ENCODE results near the gene MICAL3.
"Not testable (repeated sequence)": the region's sequence is repeated elsewhere in the genome, so short reads cannot be mapped to it uniquely, and the experiment has no call there.

Gene MICAL3

GRCh38 chr22:18024276-18024939, at the start of gene MICAL3:
Gene MICAL3 (minus strand): TSS chr22:18024561. CDS start chr22:17906812, 117,749 bp downstream.
- peaks cover 49% of the 10 kb centered on the region for H3K27me3 Mint-ChIP-seq
- no peaks in the 10 kb centered on the region for H3K9me3 Mint-ChIP-seq
- H3K4me3 Mint-ChIP-seq = peak within 1 kb of the TSS; percentile 75
- peak; percentile 80 for DNase-seq
- H3K36me3 Mint-ChIP-seq (ENCODE audit: low read depth) = no peaks in the 10 kb centered on the region
- H3K27ac Mint-ChIP-seq = no peak within 1 kb of the TSS
- peaks cover 14% of the 10 kb centered on the region for H3K4me1 Mint-ChIP-seq (ENCODE audit: low read depth)

- not testable (repeated sequence) for DNase-seq, H3K9me3 Mint-ChIP-seq, H3K27me3 Mint-ChIP-seq, H3K4me3 Mint-ChIP-seq, H3K27ac Mint-ChIP-seq
- Mint-ChIP-seq H3K36me3 (ENCODE audit: low read depth) (peaks cover 14% of the 10 kb centered on the region), H3K4me1 (ENCODE audit: low read depth) (peaks cover 20% of the 10 kb centered on the region)
Observed at GRCh38 chr22:18073927-18074326, 49.6 kb upstream of the MICAL3 start.

- Mint-ChIP-seq H3K27ac (no peak overlapping the region), H3K27me3 (no peaks in the 10 kb centered on the region), H3K4me1 (ENCODE audit: low read depth) (peaks cover 16% of the 10 kb centered on the region), H3K36me3 (ENCODE audit: low read depth) (peaks cover 9% of the 10 kb centered on the region), H3K9me3 (no peaks in the 10 kb centered on the region), H3K4me3 (no peak overlapping the region)
- no peak for DNase-seq
Observed at GRCh38 chr22:18073467-18073866, 49.1 kb upstream of the MICAL3 start.

- Mint-ChIP-seq H3K4me1 (ENCODE audit: low read depth) (peaks cover 11% of the 10 kb centered on the region), H3K27ac (no peak overlapping the region), H3K27me3 (peaks cover 10% of the 10 kb centered on the region), H3K9me3 (no peaks in the 10 kb centered on the region), H3K36me3 (ENCODE audit: low read depth) (no peaks in the 10 kb centered on the region), H3K4me3 (no peak overlapping the region)
- DNase-seq = no peak
Observed at GRCh38 chr22:18071968-18072310, 47.6 kb upstream of the MICAL3 start.

DNA sequence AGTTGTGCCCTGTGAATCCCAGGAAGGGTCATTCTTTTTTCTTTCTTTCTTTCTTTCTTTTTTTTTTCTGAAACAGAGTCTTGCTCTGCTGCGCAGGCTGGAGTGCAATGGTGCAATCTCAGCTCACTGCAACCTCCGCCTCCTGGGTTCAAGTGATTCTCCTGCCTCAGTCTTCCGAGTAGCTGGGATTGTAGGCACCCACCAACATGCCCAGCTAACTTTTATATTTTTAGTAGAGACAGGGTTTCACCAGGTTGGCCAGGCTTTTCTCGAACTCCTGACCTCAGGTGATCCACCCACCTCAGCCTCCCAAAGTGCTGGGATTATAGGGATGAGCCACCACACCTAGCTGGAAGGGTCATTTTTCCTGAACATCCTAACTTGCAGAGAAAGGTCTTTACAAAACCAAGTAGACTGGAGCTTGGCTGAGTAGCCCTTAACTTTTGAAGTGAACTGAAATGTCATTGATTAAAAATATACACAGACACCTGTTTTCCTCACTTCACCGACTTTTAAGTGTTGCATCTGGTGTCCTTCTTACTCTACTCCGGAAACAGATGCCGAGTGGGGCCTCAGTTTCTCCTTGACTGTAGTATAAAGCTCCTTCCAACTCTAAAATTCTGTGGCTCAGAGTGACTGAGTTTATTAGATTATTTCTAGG, 47.1 kb upstream of the MICAL3 start:
- not testable (repeated sequence) for H3K9me3 Mint-ChIP-seq; H3K27ac Mint-ChIP-seq; H3K4me1 Mint-ChIP-seq (ENCODE audit: low read depth); H3K36me3 Mint-ChIP-seq (ENCODE audit: low read depth); H3K4me3 Mint-ChIP-seq; DNase-seq
- H3K27me3 Mint-ChIP-seq = peaks cover 15% of the 10 kb centered on the region

GRCh38 chr22:18070556-18071306, 46.4 kb upstream of the MICAL3 start:
- no peak overlapping the region for H3K4me3 Mint-ChIP-seq
- H3K9me3 Mint-ChIP-seq = no peaks in the 10 kb centered on the region
- peaks cover under 1% of the 10 kb centered on the region for H3K4me1 Mint-ChIP-seq (ENCODE audit: low read depth)
- peaks cover 22% of the 10 kb centered on the region for H3K27me3 Mint-ChIP-seq
- H3K36me3 Mint-ChIP-seq (ENCODE audit: low read depth) = no peaks in the 10 kb centered on the region
- no peak overlapping the region for H3K27ac Mint-ChIP-seq
- DNase-seq = no peak

DNA sequence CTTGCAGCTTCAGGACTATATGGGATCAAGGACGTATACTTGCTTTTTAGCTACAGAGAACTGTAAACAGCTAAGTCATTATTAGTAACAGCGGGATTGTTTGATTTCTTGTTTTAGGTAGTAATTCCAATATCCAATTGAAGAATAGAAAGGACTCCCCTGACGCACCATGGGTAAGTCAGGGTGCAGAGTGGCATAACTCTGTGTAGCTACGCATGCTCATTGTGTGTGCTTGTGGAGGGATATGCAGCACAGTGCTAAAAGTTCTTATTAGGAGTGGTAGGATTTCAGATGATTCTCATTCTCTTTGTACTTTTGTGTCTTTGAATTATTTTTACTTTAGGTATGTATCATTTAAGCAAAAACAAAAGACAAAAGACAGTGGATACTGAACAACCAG, 45.7 kb upstream of the MICAL3 start:
- no peak for DNase-seq
- Mint-ChIP-seq H3K27ac (no peak overlapping the region), H3K4me1 (ENCODE audit: low read depth) (no peaks in the 10 kb centered on the region), H3K4me3 (no peak overlapping the region), H3K36me3 (ENCODE audit: low read depth) (no peaks in the 10 kb centered on the region), H3K9me3 (no peaks in the 10 kb centered on the region), H3K27me3 (peaks cover 29% of the 10 kb centered on the region)

DNA sequence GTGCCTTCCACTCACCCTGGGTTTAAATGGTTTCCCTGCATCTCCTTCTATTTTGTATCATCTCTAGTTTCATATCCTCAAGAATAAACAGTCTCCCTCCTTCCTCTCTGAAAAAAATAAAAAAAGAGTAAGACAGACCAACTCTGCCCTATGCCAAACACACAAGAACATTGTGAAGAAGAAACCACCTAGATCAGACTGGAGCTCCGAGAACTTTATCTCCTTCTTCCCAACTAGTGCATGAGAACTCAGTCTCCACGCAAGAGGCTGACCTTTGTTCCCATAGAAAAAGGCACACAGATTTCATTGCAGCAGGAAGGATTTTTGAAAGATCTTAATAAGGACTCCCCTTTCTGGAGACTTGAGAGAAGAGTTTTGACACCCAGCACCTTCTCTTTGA, 44.7 kb upstream of the MICAL3 start:
- Mint-ChIP-seq H3K9me3 (no peaks in the 10 kb centered on the region), H3K27me3 (peaks cover 38% of the 10 kb centered on the region), H3K27ac (no peak overlapping the region), H3K4me1 (ENCODE audit: low read depth) (no peaks in the 10 kb centered on the region), H3K36me3 (ENCODE audit: low read depth) (no peaks in the 10 kb centered on the region), H3K4me3 (no peak overlapping the region)
- no peak for DNase-seq

DNA sequence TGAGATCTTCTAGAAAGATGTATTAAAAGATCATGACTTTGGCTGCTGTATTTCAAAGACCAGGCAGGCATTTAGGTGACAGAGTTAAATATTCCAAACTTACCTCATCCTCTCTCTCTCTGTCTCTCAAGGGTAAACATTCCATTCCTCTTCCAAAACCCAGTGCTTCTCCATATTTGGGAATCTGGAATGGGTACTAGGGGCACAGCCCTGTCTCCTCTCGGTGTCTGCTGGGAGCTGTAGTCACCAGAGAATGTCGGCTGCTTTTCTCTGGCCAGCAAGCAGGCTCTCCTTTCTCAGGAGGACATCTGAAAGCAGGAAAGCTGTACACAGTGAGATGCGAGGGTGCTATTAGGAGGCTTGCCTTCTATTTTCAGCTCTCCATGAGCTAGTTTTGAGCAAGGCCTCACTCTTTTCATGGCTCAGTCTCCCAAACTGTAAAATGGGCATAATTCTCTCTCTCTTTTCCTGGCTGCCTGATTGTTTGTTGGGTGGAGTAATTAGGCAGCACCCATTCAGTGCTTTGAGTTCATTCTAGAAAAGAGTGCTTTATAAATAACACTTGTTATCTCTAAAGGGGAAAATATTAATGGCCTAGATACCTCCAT, 44.1 kb upstream of the MICAL3 start:
- Mint-ChIP-seq H3K4me1 (ENCODE audit: low read depth) (no peaks in the 10 kb centered on the region), H3K36me3 (ENCODE audit: low read depth) (no peaks in the 10 kb centered on the region), H3K27me3 (peaks cover 41% of the 10 kb centered on the region), H3K27ac (no peak overlapping the region), H3K4me3 (no peak overlapping the region), H3K9me3 (no peaks in the 10 kb centered on the region)
- DNase-seq = no peak

GRCh38 chr22:18067548-18068341, 43.4 kb upstream of the MICAL3 start:
- H3K4me3 Mint-ChIP-seq = no peak overlapping the region
- no peaks in the 10 kb centered on the region for H3K4me1 Mint-ChIP-seq (ENCODE audit: low read depth)
- no peaks in the 10 kb centered on the region for H3K9me3 Mint-ChIP-seq
- no peaks in the 10 kb centered on the region for H3K36me3 Mint-ChIP-seq (ENCODE audit: low read depth)
- no peak overlapping the region for H3K27ac Mint-ChIP-seq
- peaks cover 41% of the 10 kb centered on the region for H3K27me3 Mint-ChIP-seq
- no peak for DNase-seq

GRCh38 chr22:18067121-18067520, 42.8 kb upstream of the MICAL3 start:
- Mint-ChIP-seq H3K27ac (no peak overlapping the region), H3K4me3 (no peak overlapping the region), H3K27me3 (peaks cover 43% of the 10 kb centered on the region), H3K36me3 (ENCODE audit: low read depth) (no peaks in the 10 kb centered on the region), H3K9me3 (no peaks in the 10 kb centered on the region), H3K4me1 (ENCODE audit: low read depth) (no peaks in the 10 kb centered on the region)
- DNase-seq = no peak

- H3K4me1 Mint-ChIP-seq (ENCODE audit: low read depth) = no peaks in the 10 kb centered on the region
Observed at GRCh38 chr22:18066181-18066859, 42.0 kb upstream of the MICAL3 start.

GRCh38 chr22:18065256-18065655, 40.9 kb upstream of the MICAL3 start:
- no peaks in the 10 kb centered on the region for H3K4me1 Mint-ChIP-seq (ENCODE audit: low read depth)
- H3K4me3 Mint-ChIP-seq = no peak overlapping the region
- peaks cover 47% of the 10 kb centered on the region for H3K27me3 Mint-ChIP-seq
- no peak overlapping the region for H3K27ac Mint-ChIP-seq
- no peaks in the 10 kb centered on the region for H3K36me3 Mint-ChIP-seq (ENCODE audit: low read depth)
- DNase-seq = no peak
- H3K9me3 Mint-ChIP-seq = no peaks in the 10 kb centered on the region

More at GRCh38 chr22:18066181-18066859, 42.0 kb upstream of the MICAL3 start:
- Mint-ChIP-seq H3K4me3 (no peak overlapping the region), H3K27me3 (peaks cover 44% of the 10 kb centered on the region), H3K27ac (no peak overlapping the region), H3K36me3 (ENCODE audit: low read depth) (no peaks in the 10 kb centered on the region), H3K9me3 (no peaks in the 10 kb centered on the region)
- no peak for DNase-seq

DNA sequence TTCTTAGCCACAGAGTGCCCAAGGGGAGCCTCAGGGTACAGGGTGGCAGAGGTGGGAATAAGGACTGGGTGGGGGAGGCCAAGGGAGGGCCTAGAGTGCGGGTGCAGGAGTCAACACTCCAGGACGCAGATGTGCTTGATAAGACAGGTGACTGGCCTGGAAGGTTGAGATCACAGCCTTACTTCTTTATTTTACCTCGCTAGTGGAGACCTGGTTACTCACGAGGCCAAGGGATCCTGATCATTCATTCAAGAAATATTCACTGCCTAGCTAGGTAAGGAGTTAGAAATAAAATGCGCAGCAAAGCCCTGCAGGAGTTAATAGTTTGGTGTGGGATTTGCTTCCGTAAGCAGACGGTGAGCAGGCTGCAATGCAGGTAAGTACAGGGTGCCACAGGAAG, 40.3 kb upstream of the MICAL3 start:
- no peak for DNase-seq
- peaks cover 47% of the 10 kb centered on the region for H3K27me3 Mint-ChIP-seq
- H3K9me3 Mint-ChIP-seq = no peaks in the 10 kb centered on the region
- H3K4me1 Mint-ChIP-seq (ENCODE audit: low read depth) = peaks cover 4% of the 10 kb centered on the region
- H3K4me3 Mint-ChIP-seq = no peak overlapping the region
- H3K27ac Mint-ChIP-seq = no peak overlapping the region
- H3K36me3 Mint-ChIP-seq (ENCODE audit: low read depth) = no peaks in the 10 kb centered on the region
